ENCODE data around the gene POC1A. TPM values are rescaled to one million over a fixed set of nuclear protein-coding genes. Genes with fewer than 3 reads are reported as not detected.
A peak's percentile ranks its signal among the peaks of the same experiment; 100 is the strongest.

POC1A gene
- total RNA-seq, 4 donors from 2014 or later, result 1.1 to 4.8 (median 4.7) TPM; not detected in 1

GRCh38 chr3:52053307-52054304 lies 100.6 kb downstream of the POC1A start:
- H3K27ac ChIP-seq, result peak overlapping the region; percentile 89 to 94
- peaks cover 0 to 37% of the 10 kb centered on the region in 2 donors for H3K4me1 ChIP-seq
- H3K4me3 ChIP-seq, result no peak overlapping the region
- DNase-seq, result peak; percentile 54 to 55
- no peaks in the 10 kb centered on the region for H3K27me3 ChIP-seq
- H3K9me3 ChIP-seq, result no peaks in the 10 kb centered on the region
- TF ChIP-seq CTCF (IDR thresholded peaks at IDR 0.05) (peak; percentile 11 to 44 (median 32)), POLR2A (IDR thresholded peaks at IDR 0.05) (no peak)
- intact Hi-C loops (cut with DNase I; ENCODE audit: low total_unique reads), result loop anchor here (5.0 kb wide), 1 partner anchor 51 kb away; no protein-coding TSS in a partner anchor
- no peaks in the 10 kb centered on the region for H3K36me3 ChIP-seq

GRCh38 chr3:52052831-52053306 lies 101.4 kb downstream of the POC1A start:
- Histone ChIP-seq H3K9me3 (no peaks in the 10 kb centered on the region), H3K36me3 (no peaks in the 10 kb centered on the region), H3K27me3 (no peaks in the 10 kb centered on the region), H3K4me1 (peaks cover 0 to 37% of the 10 kb centered on the region in 2 donors), H3K4me3 (peak overlapping the region in 1 of 2 donors; percentile 7), H3K27ac (peak overlapping the region; percentile 89 to 94)
- peak; percentile 76 to 87 for DNase-seq
- intact Hi-C loops (cut with DNase I; ENCODE audit: low total_unique reads), result loop anchor here (5.0 kb wide), 1 partner anchor 51 kb away; no protein-coding TSS in a partner anchor
- TF ChIP-seq POLR2A (IDR thresholded peaks at IDR 0.05) (peak in 1 of 2 donors; percentile 22), CTCF (IDR thresholded peaks at IDR 0.05) (peak; percentile 44 to 69 (median 52))

- TF ChIP-seq CTCF (IDR thresholded peaks at IDR 0.05), result no peak
- TF ChIP-seq POLR2A (IDR thresholded peaks at IDR 0.05), result no peak
Measured at GRCh38 chr3:52051444-52051843, 102.8 kb downstream of the POC1A start.

GRCh38 chr3:52050571-52050970 lies 103.7 kb downstream of the POC1A start:
- Histone ChIP-seq H3K4me1 (peaks cover 0 to 37% of the 10 kb centered on the region in 2 donors), H3K27ac (no peak overlapping the region), H3K4me3 (no peak overlapping the region), H3K9me3 (no peaks in the 10 kb centered on the region), H3K27me3 (no peaks in the 10 kb centered on the region), H3K36me3 (no peaks in the 10 kb centered on the region)
- DNase-seq, result no peak
- intact Hi-C loops (cut with DNase I; ENCODE audit: low total_unique reads), result loop anchor here (5.0 kb wide), 1 partner anchor 48 kb away; no protein-coding TSS in a partner anchor
- no peak for TF ChIP-seq POLR2A (IDR thresholded peaks at IDR 0.05)
- no peak for TF ChIP-seq CTCF (IDR thresholded peaks at IDR 0.05)

More at GRCh38 chr3:52051444-52051843, 102.8 kb downstream of the POC1A start:
- no peak overlapping the region for H3K4me3 ChIP-seq
- H3K4me1 ChIP-seq, result peaks cover 0 to 37% of the 10 kb centered on the region in 2 donors
- H3K36me3 ChIP-seq, result no peaks in the 10 kb centered on the region
- no peaks in the 10 kb centered on the region for H3K9me3 ChIP-seq
- intact Hi-C loops (cut with DNase I; ENCODE audit: low total_unique reads), result loop anchor here (5.0 kb wide), 1 partner anchor 49 kb away; no protein-coding TSS in a partner anchor
- peak overlapping the region; percentile 89 to 94 for H3K27ac ChIP-seq
- no peaks in the 10 kb centered on the region for H3K27me3 ChIP-seq
- no peak for DNase-seq

Data from uterus (tissue), 4 donors.